ENCODE data around the gene ZNF618. TPM values are rescaled to one million over a fixed set of nuclear protein-coding genes. Genes with fewer than 3 reads are reported as not detected.

ZNF618 gene
- total RNA-seq, 1 donor from 2014 or later = 2.0 TPM

DNA sequence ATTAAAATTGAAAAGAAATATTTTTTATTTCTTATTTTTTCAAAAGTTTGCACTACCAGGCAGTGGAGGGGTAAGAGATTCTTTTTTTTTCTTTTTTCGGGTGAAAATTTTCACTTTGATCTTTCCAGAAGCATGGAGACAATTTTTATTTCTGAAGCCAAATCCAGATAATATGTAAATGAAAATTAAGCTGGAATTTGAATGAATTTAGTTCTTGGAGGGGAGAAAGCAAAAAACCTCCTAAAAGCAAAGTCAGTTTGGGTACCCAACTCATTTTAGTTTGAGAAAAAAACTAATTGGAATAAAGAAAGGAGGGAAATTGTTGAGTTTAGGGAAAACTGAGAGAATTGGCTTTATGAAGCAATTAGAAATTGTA is 872 bp downstream of the ZNF618 start:
- DNase-seq (no peak), ATAC-seq (ENCODE audit: poor library complexity) (no peak)
- intact Hi-C loops (cut with DNase I) = loop anchor here (10.0 kb wide), 1 partner anchor 128 kb away; no protein-coding TSS in a partner anchor

- intact Hi-C loops (cut with DNase I) = loop anchor here (10.0 kb wide), 1 partner anchor 125 kb away; no protein-coding TSS in a partner anchor
- DNase-seq (no peak), ATAC-seq (ENCODE audit: poor library complexity) (no peak)
These were observed 3.2 kb downstream of the ZNF618 start for GRCh38 chr9:113879318-113879717.

- ATAC-seq (ENCODE audit: poor library complexity) (no peak), DNase-seq (no peak)
- intact Hi-C loops (cut with DNase I) = loop anchor here (10.0 kb wide), 1 partner anchor 125 kb away; no protein-coding TSS in a partner anchor
These were observed 3.8 kb downstream of the ZNF618 start for GRCh38 chr9:113879911-113880310.

- DNase-seq (no peak), ATAC-seq (ENCODE audit: poor library complexity) (no peak)
- intact Hi-C loops (cut with DNase I) = no loop called here
These were observed 6.1 kb downstream of the ZNF618 start for GRCh38 chr9:113882181-113882580.

GRCh38 chr9:113882636-113883164 is 6.6 kb downstream of the ZNF618 start:
- intact Hi-C loops (cut with DNase I) = no loop called here
- ATAC-seq (ENCODE audit: poor library complexity) = no peak
- no peak for DNase-seq

- intact Hi-C loops (cut with DNase I) = no loop called here
- no peak for DNase-seq
- no peak for ATAC-seq (ENCODE audit: poor library complexity)
These were observed 9.3 kb downstream of the ZNF618 start for GRCh38 chr9:113885183-113886025.

DNA sequence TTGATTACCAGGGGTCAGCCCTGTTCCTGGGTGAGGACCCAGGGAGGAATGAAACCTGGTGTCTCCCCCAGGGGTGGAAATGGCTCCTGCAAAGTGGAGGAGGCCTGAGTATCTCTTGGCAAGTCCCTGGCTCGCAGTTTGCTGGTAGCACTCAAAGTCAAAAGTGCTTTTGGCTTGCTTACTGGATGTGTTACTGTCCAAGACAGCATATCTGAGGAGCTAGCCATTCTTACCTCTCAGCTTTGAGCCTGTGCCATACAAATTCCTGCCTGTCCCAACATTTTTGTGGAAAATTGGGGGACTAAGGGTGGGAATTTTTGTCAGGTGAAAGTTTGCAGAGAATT is 9.9 kb downstream of the ZNF618 start:
- peak; percentile 78 for ATAC-seq (ENCODE audit: poor library complexity)
- intact Hi-C loops (cut with DNase I) = no loop called here
- DNase-seq = no peak

- intact Hi-C loops (cut with DNase I) = no loop called here
- peak; percentile 55 for ATAC-seq (ENCODE audit: poor library complexity)
- no peak for DNase-seq
These were observed 10.4 kb downstream of the ZNF618 start for GRCh38 chr9:113886466-113886865.

DNA sequence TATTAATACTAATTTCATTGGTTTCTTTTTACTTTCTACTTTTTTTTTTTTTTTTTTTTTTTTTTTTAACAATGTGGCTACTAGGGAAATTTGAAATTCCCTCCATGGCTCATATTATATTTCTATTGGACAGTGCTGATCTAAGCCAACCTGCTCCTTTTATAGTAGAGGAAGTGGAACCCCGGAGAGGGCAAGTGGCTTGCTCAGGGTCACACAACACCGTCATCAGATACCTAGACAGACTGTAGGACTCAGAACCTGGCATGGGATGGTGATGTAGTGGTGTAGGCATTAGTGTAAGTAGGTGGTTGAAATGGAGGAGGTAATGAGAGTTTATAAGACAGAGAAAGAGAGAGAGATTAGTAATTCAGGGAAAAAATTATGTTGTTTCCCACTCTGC is 10.8 kb downstream of the ZNF618 start:
- ATAC-seq (ENCODE audit: poor library complexity) (no peak), DNase-seq (no peak)
- intact Hi-C loops (cut with DNase I) = no loop called here

DNA sequence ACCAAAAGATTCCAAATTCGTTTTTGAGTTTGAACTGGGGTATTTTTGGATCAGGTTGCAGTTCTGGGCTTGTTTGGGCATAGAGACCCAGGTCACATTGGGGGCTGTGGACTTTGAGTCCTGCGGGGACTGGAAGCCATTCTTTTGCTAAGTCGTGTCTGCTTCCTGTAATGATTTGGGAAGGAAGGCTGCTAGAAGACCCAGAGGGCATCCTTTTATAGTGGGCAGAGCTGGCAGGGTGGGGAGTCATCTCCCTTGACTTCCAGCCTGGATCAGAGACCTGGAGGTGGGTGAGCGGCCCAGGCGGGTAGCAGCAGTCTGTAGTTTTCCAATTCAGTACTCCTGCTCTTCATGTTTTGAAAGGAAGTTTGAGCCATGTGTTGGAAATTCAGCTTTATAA is 11.3 kb downstream of the ZNF618 start:
- DNase-seq (no peak), ATAC-seq (ENCODE audit: poor library complexity) (no peak)
- intact Hi-C loops (cut with DNase I) = no loop called here

DNA sequence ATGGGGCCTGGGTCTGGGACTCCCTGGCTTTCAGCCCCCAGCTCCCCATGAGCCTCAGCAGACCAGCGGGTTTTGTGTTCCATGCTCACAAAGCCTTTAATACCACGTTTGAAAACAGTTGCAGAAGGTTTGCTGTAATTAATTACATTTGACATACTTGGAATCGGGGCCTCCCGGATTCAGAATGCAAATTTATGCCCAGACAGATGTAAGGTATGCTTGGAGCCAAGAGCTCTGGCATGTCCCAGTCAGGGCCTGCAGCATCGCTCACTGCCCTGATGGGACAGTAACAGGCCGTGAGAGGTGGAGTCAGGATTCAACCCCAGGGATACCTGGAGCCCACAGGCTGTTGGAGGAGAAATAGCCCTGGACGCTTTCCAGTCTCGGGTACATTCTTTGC is 12.2 kb downstream of the ZNF618 start:
- DNase-seq (no peak), ATAC-seq (ENCODE audit: poor library complexity) (no peak)
- intact Hi-C loops (cut with DNase I) = no loop called here

GRCh38 chr9:113888976-113889375 is 12.9 kb downstream of the ZNF618 start:
- DNase-seq = no peak
- intact Hi-C loops (cut with DNase I) = no loop called here
- no peak for ATAC-seq (ENCODE audit: poor library complexity)

DNA sequence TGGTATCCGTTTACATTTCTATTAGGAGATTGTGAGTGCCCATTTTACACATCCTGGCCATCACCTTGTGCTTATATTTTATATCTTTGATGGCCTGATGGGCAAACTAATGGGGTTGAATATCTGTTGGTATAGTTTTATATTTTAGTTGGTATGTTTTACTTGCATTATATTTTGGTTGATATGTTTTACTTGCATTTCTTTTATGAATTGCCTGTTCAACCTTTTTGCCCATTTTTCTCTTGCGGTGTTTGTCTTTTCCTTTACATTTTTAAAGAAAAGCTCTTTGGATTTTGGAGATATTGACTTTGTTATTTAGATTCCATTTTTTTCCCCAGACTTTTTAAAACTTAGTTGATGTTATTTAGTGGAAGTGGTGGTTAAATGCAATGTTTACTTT is 14.6 kb downstream of the ZNF618 start:
- no peak for DNase-seq
- intact Hi-C loops (cut with DNase I) = no loop called here
- ATAC-seq (ENCODE audit: poor library complexity) = no peak

DNA sequence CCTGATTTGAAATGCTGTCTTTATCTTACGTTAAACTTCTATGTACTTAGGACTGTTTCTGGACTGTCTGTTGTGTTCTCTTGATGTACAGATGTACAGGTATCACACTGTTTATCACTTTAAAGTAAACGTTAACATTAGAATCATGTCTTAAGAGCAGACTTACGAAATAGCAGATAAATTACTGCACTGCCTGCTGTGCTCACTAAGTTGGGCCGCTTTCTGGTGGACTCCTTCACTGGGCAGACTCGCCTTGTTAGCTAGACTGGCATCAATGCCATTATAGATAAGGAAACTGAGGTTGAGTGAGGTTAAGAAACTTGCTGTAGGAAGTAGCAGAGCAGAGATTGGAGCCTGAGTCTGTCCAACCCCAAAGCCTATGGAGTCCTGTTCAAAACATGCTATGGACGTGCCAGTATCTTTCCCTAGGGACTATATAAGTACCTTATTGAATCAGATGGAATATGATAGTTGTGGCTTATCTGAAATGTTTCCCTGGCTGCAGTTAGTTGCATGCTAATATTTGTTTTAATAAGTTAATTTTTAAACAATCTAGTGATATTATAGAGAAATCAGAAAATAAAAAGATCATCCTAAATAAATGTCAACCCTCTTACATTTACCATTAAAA is 16.9 kb downstream of the ZNF618 start:
- intact Hi-C loops (cut with DNase I) = no loop called here
- DNase-seq = no peak
- no peak for ATAC-seq (ENCODE audit: poor library complexity)

GRCh38 chr9:113894166-113894565 is 18.1 kb downstream of the ZNF618 start:
- ATAC-seq (ENCODE audit: poor library complexity) (no peak), DNase-seq (no peak)
- intact Hi-C loops (cut with DNase I) = no loop called here

GRCh38 chr9:113895526-113895925 is 19.4 kb downstream of the ZNF618 start:
- intact Hi-C loops (cut with DNase I) = no loop called here
- no peak for ATAC-seq (ENCODE audit: poor library complexity)

GRCh38 chr9:113896713-113897112 is 20.6 kb downstream of the ZNF618 start:
- intact Hi-C loops (cut with DNase I) = no loop called here
- no peak for ATAC-seq (ENCODE audit: poor library complexity)
- DNase-seq = no peak

More at GRCh38 chr9:113895526-113895925, 19.4 kb downstream of the ZNF618 start:
- DNase-seq = no peak

- intact Hi-C loops (cut with DNase I) = no loop called here
- DNase-seq = no peak
- ATAC-seq (ENCODE audit: poor library complexity) = no peak
These were observed 22.0 kb downstream of the ZNF618 start for GRCh38 chr9:113898151-113898550.

GRCh38 chr9:113898596-113898995 is 22.5 kb downstream of the ZNF618 start:
- intact Hi-C loops (cut with DNase I) = no loop called here
- no peak for DNase-seq

DNA sequence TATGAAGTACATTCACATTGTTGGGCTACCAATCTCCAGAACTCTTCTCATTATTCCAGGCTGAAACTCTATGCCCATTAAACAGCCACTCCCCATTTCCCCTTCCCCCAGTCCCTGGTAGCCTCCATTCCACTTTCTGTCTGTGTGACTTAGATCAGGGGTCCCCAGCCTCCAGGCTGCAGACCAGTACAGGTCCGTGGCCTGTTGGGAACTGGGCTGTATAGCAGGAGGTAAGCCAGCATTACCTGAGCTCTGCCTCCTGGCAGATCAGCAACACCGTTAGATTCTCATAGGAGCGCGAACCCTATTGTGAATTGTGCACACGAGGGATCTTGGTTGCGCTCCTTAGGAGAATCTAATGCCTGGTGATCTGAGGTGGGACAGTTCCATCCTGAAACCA is 23.1 kb downstream of the ZNF618 start:
- ATAC-seq (ENCODE audit: poor library complexity) = no peak
- DNase-seq = no peak
- intact Hi-C loops (cut with DNase I) = no loop called here

More at GRCh38 chr9:113898596-113898995, 22.5 kb downstream of the ZNF618 start:
- ATAC-seq (ENCODE audit: poor library complexity) = no peak

Measured in Right ventricle myocardium superior (tissue), 1 donor.